ENCODE results near the gene SKAP1. TPM values are rescaled to one million over a fixed set of nuclear protein-coding genes. Genes with fewer than 3 reads are reported as not detected.

SKAP1 gene
- total and polyA plus RNA-seq, 2 of the 13 experiments (the other 11 are each of a cell fraction or from before 2014, with no cell fraction given) = 0.21 TPM; not detected in 1

- in situ Hi-C loops (cut with HindIII; ENCODE audit: extremely low pct_ligation_motif_present, low pct_unique_long_range_greater_than_20kb) = no loop called here
- H3K36me3 ChIP-seq (replicated peaks in 1 of 2; ENCODE audit: control insufficient read depth in 1 of 2, insufficient read depth in 2 of 2, low read length in 2 of 2) = no peaks in the 10 kb centered on the region
- no peak for ATAC-seq
- H2AFZ ChIP-seq (ENCODE audit: low read length) = no peak overlapping the region
- DNase-seq (ENCODE audit: low spot score) = no peak
- no peaks in the 10 kb centered on the region for H4K20me1 ChIP-seq (ENCODE audit: insufficient read depth, low read length)
- FAIRE-seq = no peak
- ChIA-PET CTCF (ENCODE audit: low intra/inter-chr PET ratio, low total read pairs) (no interaction called here), POLR2A (no interaction called here)
- intact Hi-C loops (cut with micrococcal nuclease; ENCODE audit: unreplicated experiment) = no loop called here
- H3K79me2 ChIP-seq (ENCODE audit: insufficient read depth, low read length) = no peaks in the 10 kb centered on the region
- H3K27ac ChIP-seq (ENCODE audit: extremely low read length, insufficient read depth, low read length) = no peak overlapping the region
- TF ChIP-seq ZNF674 (CRISPR knock-in tag; IDR thresholded peaks at IDR 0.05; ENCODE audit: low read depth) (no peak), JUNB (CRISPR knock-in tag; IDR thresholded peaks at IDR 0.05; ENCODE audit: borderline replicate concordance) (no peak), ZIK1 (CRISPR knock-in tag; IDR thresholded peaks at IDR 0.05; ENCODE audit: borderline replicate concordance, low read depth) (no peak), ZNF280B (CRISPR knock-in tag; IDR thresholded peaks at IDR 0.05; ENCODE audit: borderline replicate concordance) (no peak), ZNF256 (CRISPR knock-in tag; conservative IDR thresholded peaks at IDR 0.05) (no peak), RFXANK (CRISPR knock-in tag; IDR thresholded peaks at IDR 0.05) (no peak), ARNTL (CRISPR knock-in tag; IDR thresholded peaks at IDR 0.05) (no peak), MTF2 (CRISPR knock-in tag; IDR thresholded peaks at IDR 0.05; ENCODE audit: borderline replicate concordance) (no peak), CREM (IDR thresholded peaks at IDR 0.05) (no peak), CREM (CRISPR knock-in tag; IDR thresholded peaks at IDR 0.05) (no peak)
- TF ChIP-seq, protein P1, sequence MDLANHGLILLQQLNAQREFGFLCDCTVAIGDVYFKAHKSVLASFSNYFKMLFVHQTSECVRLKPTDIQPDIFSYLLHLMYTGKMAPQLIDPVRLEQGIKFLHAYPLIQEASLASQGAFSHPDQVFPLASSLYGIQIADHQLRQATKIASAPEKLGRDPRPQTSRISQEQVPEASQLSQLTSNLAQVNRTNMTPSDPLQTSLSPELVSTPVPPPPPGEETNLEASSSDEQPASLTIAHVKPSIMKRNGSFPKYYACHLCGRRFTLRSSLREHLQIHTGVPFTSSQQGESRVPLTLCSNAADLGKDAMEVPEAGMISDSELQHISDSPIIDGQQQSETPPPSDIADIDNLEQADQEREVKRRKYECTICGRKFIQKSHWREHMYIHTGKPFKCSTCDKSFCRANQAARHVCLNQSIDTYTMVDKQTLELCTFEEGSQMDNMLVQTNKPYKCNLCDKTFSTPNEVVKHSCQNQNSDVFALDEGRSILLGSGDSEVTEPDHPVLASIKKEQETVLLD (CRISPR knock-in tag; IDR thresholded peaks at IDR 0.05; ENCODE audit: low read depth) = no peak
- H3K4me3 ChIP-seq (replicated peaks in 1 of 3; ENCODE audit: insufficient read depth in 1 of 3, low read depth in 2 of 3, low read length in 3 of 3) = no peak overlapping the region
- no peak overlapping the region for H3K9ac ChIP-seq (ENCODE audit: insufficient read depth, low read depth, low read length)
- WGBS (ENCODE audit: low lambda C conversion rate) = 0% methylated on average over 1 of the region's 1 CpG
- no peaks in the 10 kb centered on the region for H3K4me1 ChIP-seq (ENCODE audit: insufficient read depth, low read length)
- H3K4me2 ChIP-seq (ENCODE audit: low read depth, low read length) = no peak overlapping the region
- H3K27me3 ChIP-seq (ENCODE audit: control insufficient read depth in 1 of 2, insufficient read depth in 2 of 2, low read length in 2 of 2) = 0 out of 5 replicates have a peak, but pooled peaks cover 0 to 4% of the 10 kb centered on the region in 2 experiments
- H3K9me3 ChIP-seq (ENCODE audit: low read length) = no peaks in the 10 kb centered on the region
- BruUV-seq (replicated peaks) = no TSS peak
Measured at GRCh38 chr17:48239603-48239995, 190.4 kb downstream of the SKAP1 start.

All from HepG2 (cell line).